Measurements from ENCODE around the gene PRR18. TPM values are rescaled to one million over a fixed set of nuclear protein-coding genes. Genes with fewer than 3 reads are reported as not detected.

Gene PRR18
- total RNA-seq, 1 experiment from 2014 or later = not detected

DNA sequence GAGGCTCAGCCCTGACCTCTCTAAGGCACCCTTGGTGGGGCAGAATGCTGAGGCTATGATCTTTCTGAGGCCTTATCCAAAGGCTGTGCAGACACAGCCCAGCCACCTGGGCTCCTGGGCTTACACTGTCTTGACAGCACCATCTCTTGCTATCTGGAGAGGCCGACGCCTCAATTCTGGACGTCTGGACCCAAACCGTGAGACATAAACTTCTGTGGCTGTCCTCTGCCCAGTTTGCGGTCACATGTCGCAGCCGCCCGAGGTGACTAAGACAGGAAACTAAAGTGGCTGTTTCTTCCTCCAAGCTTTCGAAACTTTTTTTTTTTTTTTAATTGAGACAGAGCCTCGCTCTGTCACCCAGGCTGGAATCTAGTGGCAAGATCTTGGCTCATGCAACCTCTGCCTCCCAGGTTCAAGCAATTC is 49.3 kb downstream of the PRR18 start:
- no peak overlapping the region for H4K5ac ChIP-seq (ENCODE audit: insufficient read length, low read depth, low read length)
- H4K20me1 ChIP-seq (ENCODE audit: control insufficient read depth, insufficient read depth, insufficient read length) = no peaks in the 10 kb centered on the region
- H2BK15ac ChIP-seq (ENCODE audit: low read depth, low read length) = no peak overlapping the region
- Mint-ChIP-seq H3K9me3 (no peaks in the 10 kb centered on the region), H3K36me3 (ENCODE audit: insufficient read depth in 1 of 3, low read depth in 3 of 3) (no peaks in the 10 kb centered on the region), H3K4me1 (peaks cover 16% of the 10 kb centered on the region in 2 experiments), H3K4me3 (no peak overlapping the region), H3K27ac (0 out of 7 replicates have a peak overlapping the region, but pooled peaks of 1 of the 3 experiments have one; percentile 54), H3K27me3 (ENCODE audit: low read depth) (peaks cover 75% of the 10 kb centered on the region)
- no peak overlapping the region for H4K8ac ChIP-seq (replicated peaks; ENCODE audit: insufficient read length, low read depth, low read length)
- no peak overlapping the region for H3K27ac ChIP-seq (ENCODE audit: insufficient read length, low read depth, low read length)
- H3K9me3 ChIP-seq (ENCODE audit: control insufficient read depth, low read depth, low read length) = no peaks in the 10 kb centered on the region
- no peaks in the 10 kb centered on the region; the same call in 1 of the 2 replicates for H3K4me1 ChIP-seq (ENCODE audit: insufficient read depth, low read length)
- no peak overlapping the region for H3K4ac ChIP-seq (ENCODE audit: low read depth, low read length)
- H2AK5ac ChIP-seq (ENCODE audit: insufficient read length, low read length) = no peak overlapping the region
- H3K14ac ChIP-seq (ENCODE audit: insufficient read depth, low read length) = no peak overlapping the region; the same call in 1 of the 2 replicates
- no peak overlapping the region for H3K18ac ChIP-seq (ENCODE audit: insufficient read length, low read depth, low read length)
- H3K9ac ChIP-seq (ENCODE audit: extremely low read depth, insufficient read length, low read length) = no peak overlapping the region
- H3K4me2 ChIP-seq (ENCODE audit: insufficient read depth, insufficient read length, low read length) = no peak overlapping the region
- H3K27me3 ChIP-seq (ENCODE audit: insufficient read depth, low read length) = peaks cover 12% of the 10 kb centered on the region; the same call in 1 of the 2 replicates
- no peaks in the 10 kb centered on the region for H3K79me1 ChIP-seq (ENCODE audit: insufficient read depth, low read depth, low read length, poor library complexity, severe bottlenecking)
- no peak overlapping the region for H4K91ac ChIP-seq (ENCODE audit: insufficient read length, low read depth, low read length)
- H2BK5ac ChIP-seq (ENCODE audit: insufficient read length, low read length) = no peak overlapping the region
- no peaks in the 10 kb centered on the region for H3K79me2 ChIP-seq (ENCODE audit: insufficient read depth, low read length)
- TF ChIP-seq, protein P1, sequence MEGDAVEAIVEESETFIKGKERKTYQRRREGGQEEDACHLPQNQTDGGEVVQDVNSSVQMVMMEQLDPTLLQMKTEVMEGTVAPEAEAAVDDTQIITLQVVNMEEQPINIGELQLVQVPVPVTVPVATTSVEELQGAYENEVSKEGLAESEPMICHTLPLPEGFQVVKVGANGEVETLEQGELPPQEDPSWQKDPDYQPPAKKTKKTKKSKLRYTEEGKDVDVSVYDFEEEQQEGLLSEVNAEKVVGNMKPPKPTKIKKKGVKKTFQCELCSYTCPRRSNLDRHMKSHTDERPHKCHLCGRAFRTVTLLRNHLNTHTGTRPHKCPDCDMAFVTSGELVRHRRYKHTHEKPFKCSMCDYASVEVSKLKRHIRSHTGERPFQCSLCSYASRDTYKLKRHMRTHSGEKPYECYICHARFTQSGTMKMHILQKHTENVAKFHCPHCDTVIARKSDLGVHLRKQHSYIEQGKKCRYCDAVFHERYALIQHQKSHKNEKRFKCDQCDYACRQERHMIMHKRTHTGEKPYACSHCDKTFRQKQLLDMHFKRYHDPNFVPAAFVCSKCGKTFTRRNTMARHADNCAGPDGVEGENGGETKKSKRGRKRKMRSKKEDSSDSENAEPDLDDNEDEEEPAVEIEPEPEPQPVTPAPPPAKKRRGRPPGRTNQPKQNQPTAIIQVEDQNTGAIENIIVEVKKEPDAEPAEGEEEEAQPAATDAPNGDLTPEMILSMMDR (conservative IDR thresholded peaks at IDR 0.05) = no peak
- no peak overlapping the region for H3K56ac ChIP-seq (ENCODE audit: insufficient read length, low read depth, low read length)
- H3T11ph ChIP-seq (ENCODE audit: low read length) = no peak overlapping the region
- no peak overlapping the region for H3K23ac ChIP-seq (ENCODE audit: insufficient read length, low read depth, low read length)
- no peak overlapping the region for H2BK12ac ChIP-seq (ENCODE audit: insufficient read length, low read depth, low read length)
- no peak overlapping the region for H2BK20ac ChIP-seq (ENCODE audit: low read depth, low read length, poor library complexity, severe bottlenecking)
- H3K23me2 ChIP-seq (ENCODE audit: insufficient read length, low read depth, low read length, poor library complexity, severe bottlenecking) = peaks cover 2% of the 10 kb centered on the region
- no peak for DNase-seq
- WGBS (ENCODE audit: extremely low coverage, insufficient read length, low lambda C conversion rate) = no CpG with 5 or more reads among the region's 10 CpGs
- no peak overlapping the region for H2BK120ac ChIP-seq (ENCODE audit: low read depth, low read length, poor library complexity, severe bottlenecking)
- H2AFZ ChIP-seq (ENCODE audit: low read length) = no peak overlapping the region
